Esophagus squamous epithelium (tissue), 4 donors: ENCODE data around the gene CIBAR2.

ENCODE experiments used
- CTCF ChIP-seq, 6 experiments: fragments of 450-650 bp in 4 of 6; fragments of 200-600 bp in 2 of 6; sonication (generic) in 2 of 6; IDR thresholded peaks; one replicate each; pipeline ENCODE4 v1.5.1; 2016 to 2019; ENCODE audit warnings: antibody characterized with exemption in 6 of 6, mild to moderate bottlenecking in 4 of 6, moderate library complexity in 4 of 6
- POLR2A ChIP-seq, 4 donors: fragments of 450-650 bp; IDR thresholded peaks; one replicate each; pipeline ENCODE4 v1.6.1; 2017; ENCODE audit warnings: antibody characterized with exemption in 4 of 4, mild to moderate bottlenecking in 4 of 4, moderate library complexity in 3 of 4

GRCh38 chr16:85078226-85078625, 34.0 kb downstream of the CIBAR2 start:
- no peak for TF ChIP-seq POLR2A (IDR thresholded peaks at IDR 0.05)
- no peak for TF ChIP-seq CTCF (IDR thresholded peaks at IDR 0.05)
